ENCODE data around the gene ZEB2. TPM values are rescaled to one million over a fixed set of nuclear protein-coding genes. Genes with fewer than 3 reads are reported as not detected.
A peak's percentile ranks its signal among the peaks of the same experiment; 100 is the strongest.

The ZEB2 gene
- total and polyA plus RNA-seq, 12 donors = 29.0 to 226 (median 142) TPM

DNA sequence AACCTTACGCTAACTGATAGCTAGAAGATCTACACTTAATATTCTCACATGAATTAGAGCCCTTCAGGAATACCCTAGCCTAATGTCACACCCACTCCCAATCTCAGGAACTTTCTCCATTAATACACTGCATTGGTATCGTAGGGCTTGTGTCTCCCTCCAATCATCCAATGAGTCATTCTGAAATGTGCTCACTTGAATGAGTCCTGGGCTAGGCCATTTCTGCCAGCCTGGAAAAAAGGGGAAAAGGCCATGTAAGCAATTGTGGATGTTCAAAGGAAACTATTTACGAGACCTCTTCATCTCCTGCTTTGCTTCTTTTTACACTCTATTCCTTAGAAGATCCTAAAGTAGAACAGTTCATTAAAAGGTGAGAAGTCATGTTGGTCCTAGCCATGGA, 18.8 kb downstream of the ZEB2 start:
- 67 to 78% (median 70%) methylated on average over 3 of the region's 3 CpGs for WGBS, 4 donors
- Histone ChIP-seq H3K36me3 (replicated peaks in 1 of 2) (peaks cover 0 to 5% of the 10 kb centered on the region in 2 donors), H3K4me1 (replicated peaks in 1 of 2) (peaks cover 36 to 70% of the 10 kb centered on the region in 2 donors), H3K27ac (peak overlapping the region in 3 of 5 donors; percentile 27 to 99 (median 43)), H3K9me3 (replicated peaks in 1 of 3) (no peaks in the 10 kb centered on the region), H3K27me3 (no peaks in the 10 kb centered on the region), H3K4me3 (no peak overlapping the region)
- intact Hi-C loops (cut with DNase I) = no loop called here
- TF ChIP-seq, protein P1, sequence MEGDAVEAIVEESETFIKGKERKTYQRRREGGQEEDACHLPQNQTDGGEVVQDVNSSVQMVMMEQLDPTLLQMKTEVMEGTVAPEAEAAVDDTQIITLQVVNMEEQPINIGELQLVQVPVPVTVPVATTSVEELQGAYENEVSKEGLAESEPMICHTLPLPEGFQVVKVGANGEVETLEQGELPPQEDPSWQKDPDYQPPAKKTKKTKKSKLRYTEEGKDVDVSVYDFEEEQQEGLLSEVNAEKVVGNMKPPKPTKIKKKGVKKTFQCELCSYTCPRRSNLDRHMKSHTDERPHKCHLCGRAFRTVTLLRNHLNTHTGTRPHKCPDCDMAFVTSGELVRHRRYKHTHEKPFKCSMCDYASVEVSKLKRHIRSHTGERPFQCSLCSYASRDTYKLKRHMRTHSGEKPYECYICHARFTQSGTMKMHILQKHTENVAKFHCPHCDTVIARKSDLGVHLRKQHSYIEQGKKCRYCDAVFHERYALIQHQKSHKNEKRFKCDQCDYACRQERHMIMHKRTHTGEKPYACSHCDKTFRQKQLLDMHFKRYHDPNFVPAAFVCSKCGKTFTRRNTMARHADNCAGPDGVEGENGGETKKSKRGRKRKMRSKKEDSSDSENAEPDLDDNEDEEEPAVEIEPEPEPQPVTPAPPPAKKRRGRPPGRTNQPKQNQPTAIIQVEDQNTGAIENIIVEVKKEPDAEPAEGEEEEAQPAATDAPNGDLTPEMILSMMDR (IDR thresholded peaks at IDR 0.05) = no peak
- no peak for TF ChIP-seq POLR2A (IDR thresholded peaks at IDR 0.05)
- DNase-seq = no peak

DNA sequence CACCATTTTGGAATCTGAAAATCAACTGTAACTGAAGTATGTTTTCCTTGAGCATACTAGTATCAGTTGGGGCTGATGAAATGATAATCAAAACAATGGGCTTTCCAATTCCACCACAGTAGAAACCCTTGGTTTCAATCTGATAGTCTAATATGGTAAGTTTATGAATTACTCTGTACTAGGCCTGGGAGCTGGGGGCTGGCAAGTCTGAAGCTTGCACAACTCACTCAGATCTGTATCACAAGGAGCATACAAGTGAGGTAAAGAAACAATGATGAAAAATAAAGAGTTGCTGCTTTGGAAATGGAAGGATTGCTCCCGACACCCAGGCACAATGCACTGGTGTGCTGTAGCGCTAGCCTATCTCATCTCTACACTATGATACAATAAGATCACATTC, 19.4 kb downstream of the ZEB2 start:
- H3K4me1 ChIP-seq (replicated peaks in 1 of 2) = peaks cover 36 to 70% of the 10 kb centered on the region in 2 donors
- 83 to 93% (median 88%) methylated on average over 2 of the region's 2 CpGs for WGBS, 4 donors
- TF ChIP-seq POLR2A (IDR thresholded peaks at IDR 0.05) = no peak
- TF ChIP-seq, protein P1 (IDR thresholded peaks at IDR 0.05) = no peak
- H3K36me3 ChIP-seq (replicated peaks in 1 of 2) = peaks cover 0 to 5% of the 10 kb centered on the region in 2 donors
- H3K27me3 ChIP-seq = no peaks in the 10 kb centered on the region
- H3K9me3 ChIP-seq (replicated peaks in 1 of 3) = no peaks in the 10 kb centered on the region
- H3K27ac ChIP-seq = peak overlapping the region in 1 of 5 donors; percentile 43
- no peak for DNase-seq
- intact Hi-C loops (cut with DNase I) = no loop called here
- H3K4me3 ChIP-seq = no peak overlapping the region

DNA sequence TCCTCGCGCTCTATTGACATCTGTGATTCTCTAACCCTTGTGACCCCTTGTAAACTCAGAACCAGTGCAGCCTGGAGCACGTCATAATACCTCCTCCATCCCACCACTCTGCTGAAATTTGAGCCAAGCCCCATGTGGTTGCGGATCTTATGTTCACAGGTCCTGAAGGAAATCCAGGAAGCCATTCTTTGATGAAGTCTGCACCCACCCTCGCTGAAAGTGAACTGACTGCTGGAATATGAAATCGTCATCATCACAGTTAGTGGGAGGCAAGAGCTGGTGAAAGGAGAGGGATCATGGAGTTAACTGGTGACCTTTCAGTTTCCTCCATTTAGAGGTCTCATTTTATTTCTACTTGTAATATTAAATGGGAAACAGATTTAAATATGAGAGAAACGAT, 21.6 kb downstream of the ZEB2 start:
- peaks cover 0 to 5% of the 10 kb centered on the region in 2 donors for H3K36me3 ChIP-seq (replicated peaks in 1 of 2)
- 77 to 80% (median 79%) methylated on average over 7 of the region's 7 CpGs for WGBS, 4 donors
- TF ChIP-seq POLR2A (IDR thresholded peaks at IDR 0.05) = no peak
- TF ChIP-seq, protein P1 (IDR thresholded peaks at IDR 0.05) = no peak
- H3K9me3 ChIP-seq (replicated peaks in 1 of 3) = no peaks in the 10 kb centered on the region
- H3K4me3 ChIP-seq = no peak overlapping the region
- peak overlapping the region in 2 of 5 donors; percentile 11 to 27 for H3K27ac ChIP-seq
- peaks cover 29 to 65% of the 10 kb centered on the region in 2 donors for H3K4me1 ChIP-seq (replicated peaks in 1 of 2)
- intact Hi-C loops (cut with DNase I) = no loop called here
- no peaks in the 10 kb centered on the region for H3K27me3 ChIP-seq
- no peak for DNase-seq

DNA sequence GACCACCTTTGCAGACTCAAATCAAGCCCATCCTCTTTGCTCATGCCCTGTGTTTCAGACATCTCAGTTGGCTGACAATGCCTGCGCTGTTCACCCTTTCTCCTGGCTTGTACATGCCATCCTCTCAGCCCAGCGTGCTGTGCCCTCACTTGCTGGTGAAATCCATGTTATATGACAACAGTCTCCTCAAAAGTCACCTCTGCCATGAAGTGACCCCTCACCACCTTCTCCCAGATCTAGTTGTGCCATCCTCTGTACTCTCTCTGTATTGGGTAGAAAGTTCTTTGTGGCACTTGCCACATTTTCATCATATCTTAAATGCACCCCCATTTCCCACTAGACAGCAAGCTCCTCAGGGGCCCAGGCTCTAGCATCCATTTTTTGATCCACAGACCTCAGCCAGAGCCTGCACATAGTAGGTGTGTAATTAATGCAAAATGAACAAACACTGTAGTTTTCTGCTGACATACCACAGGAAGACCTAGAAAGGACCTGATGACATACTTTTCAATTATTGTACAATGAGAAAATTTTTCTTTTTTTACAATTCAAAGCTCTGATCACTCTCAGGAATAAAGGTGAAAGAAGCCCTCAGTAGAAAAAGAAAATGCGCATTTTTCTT, 22.8 kb downstream of the ZEB2 start:
- H3K36me3 ChIP-seq (replicated peaks in 1 of 2) = peaks cover 0 to 5% of the 10 kb centered on the region in 2 donors
- TF ChIP-seq POLR2A (IDR thresholded peaks at IDR 0.05) = no peak
- TF ChIP-seq, protein P1 (IDR thresholded peaks at IDR 0.05) = no peak
- H3K9me3 ChIP-seq (replicated peaks in 1 of 3) = no peaks in the 10 kb centered on the region
- H3K27me3 ChIP-seq = no peaks in the 10 kb centered on the region
- intact Hi-C loops (cut with DNase I) = no loop called here
- DNase-seq = no peak
- WGBS, 4 donors = 91 to 96% (median 95%) methylated on average over 3 of the region's 3 CpGs
- H3K4me1 ChIP-seq (replicated peaks in 1 of 2) = peaks cover 26 to 57% of the 10 kb centered on the region in 2 donors
- no peak overlapping the region for H3K4me3 ChIP-seq
- peak overlapping the region in 2 of 5 donors; percentile 4 to 59 for H3K27ac ChIP-seq

Data from adrenal gland (tissue), 12 donors.